HepG2 (cell line): Measurements from ENCODE around the gene MCM10. TPM values are rescaled to one million over a fixed set of nuclear protein-coding genes. Genes with fewer than 3 reads are reported as not detected.

Experiments
- ATAC-seq: fragments of 200-7000 bp; cut with Tn5 transposase; 3 replicates; pipeline ENCODE4 v1.9.1; 2020; ENCODE audit warnings: mild to moderate bottlenecking, moderate library complexity
- BruUV-seq: library from RNA; stranded (reverse); fragments of 400-500 nt; replicated peaks from 2 replicates; lab custom pipeline; 2021; lab: Mats Ljungman, UMichigan
- CTCF ChIA-PET: fragments of 300-600 bp; formaldehyde crosslinking; extraction: SDS; loops from one replicate; lab custom pipeline; 2021; ENCODE audit warnings: low total read pairs, inconsistent platforms, low intra/inter-chr PET ratio; lab: Yijun Ruan, JAX
- POLR2A ChIA-PET: fragments of 350-600 bp; sonication (Branson Sonifier 250); formaldehyde crosslinking; loops from one replicate; lab custom pipeline; 2020; ENCODE audit warnings: antibody characterized with exemption, inconsistent platforms; lab: Yijun Ruan, JAX
- DNase-seq: peaks from one replicate; pipeline ENCODE4 v3.0.0-alpha.2; 2015; ENCODE audit warnings: low spot score
- FAIRE-seq: peaks from 3 replicates; lab custom pipeline; 2011; peaks lifted over from hg19 to GRCh38; lab: Jason Lieb, UNC
- H2AFZ ChIP-seq: one replicate; pipeline ENCODE4 v1.6.1; 2011; ENCODE audit warnings: low read length, inconsistent platforms
- H3K27ac ChIP-seq: fragments of 300-600 bp; 3 replicates; pipeline ENCODE4 v1.8.0; 2011; ENCODE audit warnings: mixed run types, mild to moderate bottlenecking, mixed read lengths, low read length, inconsistent platforms; ENCODE audit not compliant: insufficient read depth; ENCODE audit errors: extremely low read length
- H3K27me3 ChIP-seq, 2 experiments: fragments of 200-600 bp in 1 of 2; 2 replicates in 1 of 2; 3 replicates in 1 of 2; pipeline versions ENCODE4 v1.6.0 to v1.8.0; 2011; ENCODE audit warnings: low read length in 2 of 2, mild to moderate bottlenecking in 2 of 2, moderate library complexity in 2 of 2, inconsistent platforms in 1 of 2; ENCODE audit not compliant: insufficient read depth in 2 of 2, control insufficient read depth in 1 of 2
- H3K36me3 ChIP-seq, 2 experiments: fragments of 200-600 bp in 1 of 2; replicated peaks in 1 of 2; 2 replicates in 1 of 2; 3 replicates in 1 of 2; pipeline versions ENCODE4 v1.5.1 to v1.8.0; 2011; ENCODE audit warnings: low read length in 2 of 2, inconsistent platforms in 1 of 2; ENCODE audit not compliant: insufficient read depth in 2 of 2, control insufficient read depth in 1 of 2
- H3K4me1 ChIP-seq: 2 replicates; pipeline ENCODE4 v1.5.1; 2012; ENCODE audit warnings: low read length, inconsistent platforms; ENCODE audit not compliant: insufficient read depth
- H3K4me2 ChIP-seq: 2 replicates; pipeline ENCODE4 v1.6.0; 2011; ENCODE audit warnings: low read depth, low read length, inconsistent platforms
- H3K4me3 ChIP-seq, 3 experiments: fragments of 200-600 bp in 1 of 3; sonication (generic), shearing (Covaris generic) in 1 of 3; replicated peaks in 1 of 3; 2 replicates each; pipeline ENCODE4 v1.5.1; 2011 to 2016; ENCODE audit warnings: low read length in 3 of 3, inconsistent platforms in 2 of 3, low read depth in 2 of 3, mild to moderate bottlenecking in 2 of 3, control low read depth in 1 of 3, mixed read lengths in 1 of 3; ENCODE audit not compliant: insufficient read depth in 1 of 3
- H3K79me2 ChIP-seq: one replicate; pipeline ENCODE4 v1.6.1; 2011; ENCODE audit warnings: low read length, inconsistent platforms; ENCODE audit not compliant: insufficient read depth
- H3K9ac ChIP-seq: 2 replicates; pipeline ENCODE4 v1.6.0; 2011; ENCODE audit warnings: mild to moderate bottlenecking, low read depth, low read length, inconsistent platforms; ENCODE audit not compliant: insufficient read depth
- H3K9me3 ChIP-seq: 2 replicates; pipeline ENCODE4 v1.5.1; 2012; ENCODE audit warnings: mild to moderate bottlenecking, low read length
- H4K20me1 ChIP-seq: 2 replicates; pipeline ENCODE4 v1.6.0; 2011; ENCODE audit warnings: inconsistent platforms, mild to moderate bottlenecking, low read length, moderate library complexity; ENCODE audit not compliant: insufficient read depth
- NFYC ChIP-seq: IDR thresholded peaks from 2 replicates; pipeline ENCODE4 v1.6.1; 2016; ENCODE audit warnings: missing genetic modification reagents, missing compliant biosample characterization
- PATZ1 ChIP-seq: sonication (generic); formaldehyde crosslinking; IDR thresholded peaks from 2 replicates; pipeline ENCODE4 v1.4.0; 2020; ENCODE audit warnings: missing genetic modification reagents
- SMYD3 ChIP-seq: sonication (generic); formaldehyde crosslinking; IDR thresholded peaks from 2 replicates; pipeline ENCODE4 v1.8.1; 2023; ENCODE audit warnings: mild to moderate bottlenecking, missing genetic modification reagents
- XRCC5 ChIP-seq: fragments of 200-400 bp; formaldehyde crosslinking; optimal IDR thresholded peaks from 2 replicates; pipeline ENCODE3; 2017; ENCODE audit warnings: mild to moderate bottlenecking, low read length
- ZFP62 ChIP-seq: sonication (generic); formaldehyde crosslinking; IDR thresholded peaks from 2 replicates; pipeline ENCODE4 v1.4.0; 2020; ENCODE audit warnings: missing genetic modification reagents
- ZKSCAN1 ChIP-seq: fragments of 150-350 bp; IDR thresholded peaks from 2 replicates; pipeline ENCODE4 v1.6.1; 2014; ENCODE audit warnings: low read length
- ZNF10 ChIP-seq: sonication (generic); formaldehyde crosslinking; IDR thresholded peaks from 2 replicates; pipeline ENCODE4 v1.4.0; 2020; ENCODE audit warnings: mild to moderate bottlenecking, low read depth, missing genetic modification reagents, borderline replicate concordance
- ZNF281 ChIP-seq: sonication (generic); formaldehyde crosslinking; IDR thresholded peaks from 2 replicates; pipeline ENCODE4 v1.4.0; 2020; ENCODE audit warnings: missing genetic modification reagents, borderline replicate concordance
- ZNF33A ChIP-seq: sonication (generic); formaldehyde crosslinking; IDR thresholded peaks from 2 replicates; pipeline ENCODE4 v1.5.1; 2020; ENCODE audit warnings: missing genetic modification reagents, mild to moderate bottlenecking, moderate library complexity, borderline replicate concordance
- ZNF597 ChIP-seq: sonication (generic); formaldehyde crosslinking; IDR thresholded peaks from 2 replicates; pipeline ENCODE4 v1.5.0; 2020; ENCODE audit warnings: missing genetic modification reagents
- WGBS: methylation state at CpG from one replicate; pipeline ENCODE4 v1.1.6; 2017; ENCODE audit warnings: low lambda C conversion rate; 5-methylcytosine and 5-hydroxymethylcytosine counted together
- in situ Hi-C: cut with HindIII; loops from 2 replicates; pipeline ENCODE4 v1.10.0; 2017; ENCODE audit warnings: low pct_unique_long_range_greater_than_20kb; ENCODE audit not compliant: extremely low pct_ligation_motif_present
- intact Hi-C: fragments of 100-400 bp; cut with micrococcal nuclease; formaldehyde crosslinking; loops from one replicate; pipeline ENCODE4 v1.10.0; 2022; ENCODE audit not compliant: unreplicated experiment
- polyA plus RNA-seq, 8 experiments: library from polyadenylated mRNA; depleted of rRNA in 3 of 8; stranded (reverse) in 7 of 8; unstranded in 1 of 8; fragments of >200 nt; fragmentation: Illumina TruSeq in 4 of 8; extraction: Trizol in 4 of 8; gene quantifications; 2 replicates each; pipeline versions ENCODE4 v1.2.1 to v1.2.3, GENCODE V29; 2011 to 2016; ENCODE audit warnings: low read depth in 4 of 8, missing spikeins in 1 of 8, mixed read lengths in 1 of 8; ENCODE audit not compliant: insufficient read depth in 1 of 8
- total RNA-seq, 5 experiments: library from RNA; depleted of rRNA; stranded (reverse); fragments of >200 nt; fragmentation: Illumina TruSeq; extraction: Trizol; gene quantifications; 2 replicates each; pipeline ENCODE4 v1.2.3, GENCODE V29; 2016; ENCODE audit warnings: low read depth in 1 of 5

MCM10 gene
- total and polyA plus RNA-seq, 2 of the 13 experiments (the other 11 are each of a cell fraction or from before 2014, with no cell fraction given) = 2.8 to 31.3 TPM

- 89% methylated on average over 6 of the region's 6 CpGs for WGBS
- FAIRE-seq = no peak
- DNase-seq = no peak
Observed at GRCh38 chr10:13113544-13113943, 47.8 kb upstream of the MCM10 start.

GRCh38 chr10:13115832-13116803, 45.2 kb upstream of the MCM10 start:
- Histone ChIP-seq H3K4me3 (no peak overlapping the region), H2AFZ (no peak overlapping the region), H3K36me3 (peaks cover 14 to 24% of the 10 kb centered on the region in 2 experiments), H3K9ac (no peak overlapping the region), H3K9me3 (no peaks in the 10 kb centered on the region), H4K20me1 (no peaks in the 10 kb centered on the region), H3K4me2 (no peak overlapping the region), H3K27ac (no peak overlapping the region), H3K4me1 (no peaks in the 10 kb centered on the region), H3K27me3 (no peaks in the 10 kb centered on the region; a peak in 1 of 5 replicates), H3K79me2 (no peaks in the 10 kb centered on the region)
- DNase-seq (no peak), FAIRE-seq (no peak), ATAC-seq (no peak)
- 89% methylated on average over 12 of the region's 12 CpGs for WGBS
- ChIA-PET CTCF (no interaction called here), POLR2A (no interaction called here)
- in situ Hi-C loops = no loop called here
- no TSS peak for BruUV-seq
- intact Hi-C loops = no loop called here
- no peak for TF ChIP-seq ZNF33A
- TF ChIP-seq ZNF10 = no peak
- TF ChIP-seq PATZ1 = no peak
- no peak for TF ChIP-seq SMYD3 (CRISPR knock-in tag)
- no peak for TF ChIP-seq ZNF281 (CRISPR knock-in tag)

More at GRCh38 chr10:13113544-13113943, 47.8 kb upstream of the MCM10 start:
- no peak overlapping the region for H3K4me3 ChIP-seq
- H3K27me3 ChIP-seq = no peaks in the 10 kb centered on the region; a peak in 1 of 5 replicates
- H2AFZ ChIP-seq = no peak overlapping the region
- H3K4me1 ChIP-seq = peaks cover 8% of the 10 kb centered on the region
- H3K4me2 ChIP-seq = no peak overlapping the region
- ATAC-seq = no peak
- H3K79me2 ChIP-seq = no peaks in the 10 kb centered on the region
- no peak overlapping the region for H3K27ac ChIP-seq
- POLR2A ChIA-PET = no interaction called here
- TF ChIP-seq ZNF597 (CRISPR knock-in tag) = no peak
- no peak for TF ChIP-seq ZFP62
- TF ChIP-seq NFYC (CRISPR knock-in tag) = no peak
- no peak for TF ChIP-seq XRCC5
- TF ChIP-seq ZKSCAN1 = no peak
- H4K20me1 ChIP-seq = no peaks in the 10 kb centered on the region
- no TSS peak for BruUV-seq
- no peak overlapping the region for H3K9ac ChIP-seq
- CTCF ChIA-PET = no interaction called here
- in situ Hi-C loops (no loop called here), intact Hi-C loops (no loop called here)
- H3K36me3 ChIP-seq = peaks cover 12 to 16% of the 10 kb centered on the region in 2 experiments
- no peaks in the 10 kb centered on the region for H3K9me3 ChIP-seq
